Measurements from ENCODE around the gene CUL4A.
"Not testable (repeated sequence)": the region's sequence is repeated elsewhere in the genome, so short reads cannot be mapped to it uniquely, and the experiment has no call there.

The CUL4A gene

GRCh38 chr13:113245849-113246796 lies 36.7 kb downstream of the CUL4A start:
- no peak for DNase-seq

GRCh38 chr13:113252516-113253095 lies 43.2 kb downstream of the CUL4A start:
- DNase-seq = no peak

- DNase-seq = not testable (repeated sequence)
Observed at GRCh38 chr13:113257908-113258307, 48.5 kb downstream of the CUL4A start.

- DNase-seq = no peak
Observed at GRCh38 chr13:113258321-113259054, 49.1 kb downstream of the CUL4A start.

- no peak for DNase-seq
Observed at GRCh38 chr13:113260996-113261395, 51.6 kb downstream of the CUL4A start.

GRCh38 chr13:113263016-113263415 lies 53.6 kb downstream of the CUL4A start:
- DNase-seq = not testable (repeated sequence)

GRCh38 chr13:113267642-113268405 lies 58.4 kb downstream of the CUL4A start:
- no peak for DNase-seq

- no peak for DNase-seq
Observed at GRCh38 chr13:113272031-113272430, 62.6 kb downstream of the CUL4A start.

- no peak for DNase-seq
Observed at GRCh38 chr13:113272701-113273181, 63.3 kb downstream of the CUL4A start.

- no peak for DNase-seq
Observed at GRCh38 chr13:113273321-113273720, 63.9 kb downstream of the CUL4A start.

GRCh38 chr13:113273851-113274590 lies 64.6 kb downstream of the CUL4A start:
- DNase-seq = no peak

- DNase-seq = no peak
Observed at GRCh38 chr13:113274721-113275120, 65.3 kb downstream of the CUL4A start.

- no peak for DNase-seq
Observed at GRCh38 chr13:113275387-113275786, 66.0 kb downstream of the CUL4A start.

- DNase-seq = no peak
Observed at GRCh38 chr13:113280126-113280525, 70.7 kb downstream of the CUL4A start.

GRCh38 chr13:113283904-113284303 lies 74.5 kb downstream of the CUL4A start:
- no peak for DNase-seq

GRCh38 chr13:113288880-113289279 lies 79.5 kb downstream of the CUL4A start:
- no peak for DNase-seq

GRCh38 chr13:113291129-113291528 lies 81.7 kb downstream of the CUL4A start:
- no peak for DNase-seq

GRCh38 chr13:113292021-113292862 lies 82.8 kb downstream of the CUL4A start:
- no peak for DNase-seq

GRCh38 chr13:113293686-113294085 lies 84.3 kb downstream of the CUL4A start:
- DNase-seq = no peak

- DNase-seq = no peak
Observed at GRCh38 chr13:113295776-113296175, 86.4 kb downstream of the CUL4A start.

GRCh38 chr13:113296823-113297369 lies 87.5 kb downstream of the CUL4A start, which contains the start of gene LAMP1:
TSS of gene LAMP1 (plus strand) at chr13:113297239. CDS start at chr13:113297435, 196 bp downstream.
- peak; percentile 93 for DNase-seq
